GM12872 (cell line): ENCODE results near the gene VAC14.

ENCODE experiments used
- TF ChIP-seq, protein P1 (sequence below): IDR thresholded peaks from 3 replicates; pipeline ENCODE4 v1.5.1; 2011; ENCODE audit warnings: low read depth, mild to moderate bottlenecking, low read length, moderate library complexity; ENCODE audit not compliant: insufficient read depth

Gene VAC14

DNA sequence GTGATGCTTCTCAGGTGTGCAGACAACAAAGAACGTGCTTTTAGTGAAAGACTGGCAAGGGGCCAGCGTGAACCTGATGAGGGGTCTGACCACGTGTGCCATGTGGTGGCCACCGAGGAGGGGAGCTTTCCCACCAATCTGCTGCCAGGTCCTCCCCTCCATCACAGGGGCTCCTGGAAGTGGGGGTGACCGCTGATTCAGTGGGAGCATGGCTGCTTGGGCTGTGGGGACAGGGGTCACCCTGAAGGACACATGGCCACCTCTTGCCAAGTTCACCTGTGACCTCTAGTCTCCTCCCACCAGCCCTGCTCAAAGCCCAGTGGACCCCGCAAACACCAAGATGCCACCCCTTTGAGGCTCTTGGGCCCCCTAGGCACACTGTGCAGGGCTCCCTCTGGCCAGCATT, 77.2 kb downstream of the VAC14 start:
- TF ChIP-seq, protein P1, sequence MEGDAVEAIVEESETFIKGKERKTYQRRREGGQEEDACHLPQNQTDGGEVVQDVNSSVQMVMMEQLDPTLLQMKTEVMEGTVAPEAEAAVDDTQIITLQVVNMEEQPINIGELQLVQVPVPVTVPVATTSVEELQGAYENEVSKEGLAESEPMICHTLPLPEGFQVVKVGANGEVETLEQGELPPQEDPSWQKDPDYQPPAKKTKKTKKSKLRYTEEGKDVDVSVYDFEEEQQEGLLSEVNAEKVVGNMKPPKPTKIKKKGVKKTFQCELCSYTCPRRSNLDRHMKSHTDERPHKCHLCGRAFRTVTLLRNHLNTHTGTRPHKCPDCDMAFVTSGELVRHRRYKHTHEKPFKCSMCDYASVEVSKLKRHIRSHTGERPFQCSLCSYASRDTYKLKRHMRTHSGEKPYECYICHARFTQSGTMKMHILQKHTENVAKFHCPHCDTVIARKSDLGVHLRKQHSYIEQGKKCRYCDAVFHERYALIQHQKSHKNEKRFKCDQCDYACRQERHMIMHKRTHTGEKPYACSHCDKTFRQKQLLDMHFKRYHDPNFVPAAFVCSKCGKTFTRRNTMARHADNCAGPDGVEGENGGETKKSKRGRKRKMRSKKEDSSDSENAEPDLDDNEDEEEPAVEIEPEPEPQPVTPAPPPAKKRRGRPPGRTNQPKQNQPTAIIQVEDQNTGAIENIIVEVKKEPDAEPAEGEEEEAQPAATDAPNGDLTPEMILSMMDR = no peak

- TF ChIP-seq, protein P1 = no peak
Measured at GRCh38 chr16:70721202-70721963, 79.6 kb downstream of the VAC14 start.

GRCh38 chr16:70720425-70721201, 80.3 kb downstream of the VAC14 start:
- TF ChIP-seq, protein P1 = no peak

- TF ChIP-seq, protein P1 = no peak
Measured at GRCh38 chr16:70717065-70717464, 83.9 kb downstream of the VAC14 start.

DNA sequence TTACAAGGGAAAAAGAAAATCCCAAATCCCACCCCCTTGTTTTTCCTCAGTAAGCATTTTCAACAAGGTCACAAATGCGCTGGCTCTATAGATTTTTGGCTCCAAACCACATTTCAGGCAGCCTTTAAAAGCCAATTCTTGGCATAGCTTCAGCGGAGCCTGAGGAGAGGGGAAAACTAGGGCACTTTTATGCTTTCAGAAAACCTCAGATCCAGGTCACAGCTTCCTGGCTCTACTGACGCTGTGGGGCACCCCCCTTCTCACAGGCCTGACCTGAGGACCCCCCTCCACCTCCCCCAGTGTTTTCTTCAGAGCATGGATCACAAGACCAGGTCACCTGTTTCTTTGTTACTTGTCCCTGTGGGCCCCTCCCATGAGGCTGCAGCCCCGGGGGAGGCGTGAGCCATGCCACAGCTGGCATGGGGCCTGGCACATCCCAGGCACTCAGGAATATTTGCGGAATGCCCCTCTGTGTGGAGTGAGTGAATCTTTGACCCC, 85.0 kb downstream of the VAC14 start:
- TF ChIP-seq, protein P1 = no peak

GRCh38 chr16:70715055-70715858, 85.7 kb downstream of the VAC14 start:
- TF ChIP-seq, protein P1 = no peak
